Retinal pigment epithelial cell (primary cell): Measurements from ENCODE around the gene SERPINB5.

Experiments
- DNase-seq: peaks from one replicate; pipeline ENCODE4 v3.0.0-alpha.2; 2010; ENCODE audit warnings: low read depth
- H3K4me3 ChIP-seq: 2 replicates; pipeline ENCODE4 v1.5.1; 2011; ENCODE audit warnings: mild to moderate bottlenecking, low read length, control low read depth, moderate library complexity
- CTCF ChIP-seq: conservative IDR thresholded peaks from 2 replicates; pipeline ENCODE4 v1.5.1; 2011; ENCODE audit warnings: low read depth, low read length, control low read depth, inconsistent platforms

SERPINB5 gene

GRCh38 chr18:63465059-63465458, 11.7 kb upstream of the SERPINB5 start:
- no peak for TF ChIP-seq CTCF
- DNase-seq: no peak

GRCh38 chr18:63467699-63468098, 9.1 kb upstream of the SERPINB5 start:
- H3K4me3 ChIP-seq: no peak overlapping the region
- DNase-seq: no peak
- TF ChIP-seq CTCF: no peak

More at GRCh38 chr18:63465059-63465458, 11.7 kb upstream of the SERPINB5 start:
- H3K4me3 ChIP-seq: no peak overlapping the region

GRCh38 chr18:63468575-63468974, 8.2 kb upstream of the SERPINB5 start:
- DNase-seq: no peak
- no peak for TF ChIP-seq CTCF
- H3K4me3 ChIP-seq: no peak overlapping the region

GRCh38 chr18:63470751-63471150, 6.0 kb upstream of the SERPINB5 start:
- no peak for DNase-seq
- H3K4me3 ChIP-seq: no peak overlapping the region
- TF ChIP-seq CTCF: no peak

- peak; percentile 14 for DNase-seq
- no peak overlapping the region for H3K4me3 ChIP-seq
- TF ChIP-seq CTCF: no peak
Measured at GRCh38 chr18:63472380-63472779, 4.4 kb upstream of the SERPINB5 start.

GRCh38 chr18:63477200-63477599, 442 bp downstream of the SERPINB5 start:
- TF ChIP-seq CTCF: no peak
- H3K4me3 ChIP-seq: no peak overlapping the region
- no peak for DNase-seq

- TF ChIP-seq CTCF: no peak
- H3K4me3 ChIP-seq: no peak overlapping the region
- no peak for DNase-seq
Measured at GRCh38 chr18:63477968-63478367, 1.2 kb downstream of the SERPINB5 start.
